ENCODE data around the gene MEG3.

GRCh38 chr14:100879194-100879593 lies 53.3 kb downstream of the MEG3 start:
- TF ChIP-seq, protein P1, sequence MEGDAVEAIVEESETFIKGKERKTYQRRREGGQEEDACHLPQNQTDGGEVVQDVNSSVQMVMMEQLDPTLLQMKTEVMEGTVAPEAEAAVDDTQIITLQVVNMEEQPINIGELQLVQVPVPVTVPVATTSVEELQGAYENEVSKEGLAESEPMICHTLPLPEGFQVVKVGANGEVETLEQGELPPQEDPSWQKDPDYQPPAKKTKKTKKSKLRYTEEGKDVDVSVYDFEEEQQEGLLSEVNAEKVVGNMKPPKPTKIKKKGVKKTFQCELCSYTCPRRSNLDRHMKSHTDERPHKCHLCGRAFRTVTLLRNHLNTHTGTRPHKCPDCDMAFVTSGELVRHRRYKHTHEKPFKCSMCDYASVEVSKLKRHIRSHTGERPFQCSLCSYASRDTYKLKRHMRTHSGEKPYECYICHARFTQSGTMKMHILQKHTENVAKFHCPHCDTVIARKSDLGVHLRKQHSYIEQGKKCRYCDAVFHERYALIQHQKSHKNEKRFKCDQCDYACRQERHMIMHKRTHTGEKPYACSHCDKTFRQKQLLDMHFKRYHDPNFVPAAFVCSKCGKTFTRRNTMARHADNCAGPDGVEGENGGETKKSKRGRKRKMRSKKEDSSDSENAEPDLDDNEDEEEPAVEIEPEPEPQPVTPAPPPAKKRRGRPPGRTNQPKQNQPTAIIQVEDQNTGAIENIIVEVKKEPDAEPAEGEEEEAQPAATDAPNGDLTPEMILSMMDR (IDR thresholded peaks at IDR 0.05): no peak
- TF ChIP-seq POLR2A (IDR thresholded peaks at IDR 0.05): no peak

All from adrenal gland (tissue), 5 donors.